Sigmoid colon (tissue), 4 donors: ENCODE measurements around the gene ERMN.

Experiments
- CTCF ChIP-seq, 4 experiments: fragments of 450-650 bp in 3 of 4; fragments of 200-600 bp in 1 of 4; IDR thresholded peaks; one replicate each; pipeline ENCODE4 v1.5.1; 2016 to 2019; ENCODE audit warnings: antibody characterized with exemption in 4 of 4, mild to moderate bottlenecking in 3 of 4, moderate library complexity in 2 of 4
- EP300 ChIP-seq, 4 donors: sonication (generic); formaldehyde crosslinking; IDR thresholded peaks; one replicate each; pipeline ENCODE4 v1.6.1; 2017; ENCODE audit warnings: antibody characterized with exemption in 4 of 4
- POLR2A ChIP-seq, 2 donors: fragments of 450-650 bp; IDR thresholded peaks; one replicate each; pipeline ENCODE4 v1.6.1; 2016; ENCODE audit warnings: antibody characterized with exemption in 2 of 2, mild to moderate bottlenecking in 2 of 2, moderate library complexity in 2 of 2
- POLR2AphosphoS5 ChIP-seq, 4 donors: sonication (generic); formaldehyde crosslinking; IDR thresholded peaks; one replicate each; pipeline ENCODE4 v1.6.1; 2017; ENCODE audit warnings: antibody characterized with exemption in 4 of 4

GRCh38 chr2:157309878-157310277 is 15.7 kb downstream of the ERMN start:
- no peak for TF ChIP-seq CTCF (IDR thresholded peaks at IDR 0.05)
- TF ChIP-seq POLR2AphosphoS5 (IDR thresholded peaks at IDR 0.05) = no peak
- TF ChIP-seq POLR2A (IDR thresholded peaks at IDR 0.05) = no peak
- no peak for TF ChIP-seq EP300 (IDR thresholded peaks at IDR 0.05)
